NCI-H2171 treated with DMSO at 0.1 percent for 48 hours (cell line): ENCODE results near the gene ST6GALNAC3.
"Not testable (repeated sequence)": the region's sequence is repeated elsewhere in the genome, so short reads cannot be mapped to it uniquely, and the experiment has no call there.

Experiments
- DNase-seq: peaks from one replicate; lab custom pipeline; 2025; lab: John Stamatoyannopoulos, UW

ST6GALNAC3 gene

GRCh38 chr1:76190749-76191424 lies 116.3 kb downstream of the ST6GALNAC3 start:
- peak; percentile 65 for DNase-seq

- no peak for DNase-seq
Measured at GRCh38 chr1:76191561-76191960, 117.0 kb downstream of the ST6GALNAC3 start.

GRCh38 chr1:76198452-76198851 lies 123.9 kb downstream of the ST6GALNAC3 start:
- DNase-seq, result no peak

- no peak for DNase-seq
Measured at GRCh38 chr1:76202670-76203069, 128.1 kb downstream of the ST6GALNAC3 start.

- DNase-seq, result peak; percentile 22
Measured at GRCh38 chr1:76203127-76203526, 128.6 kb downstream of the ST6GALNAC3 start.

GRCh38 chr1:76209238-76209637 lies 134.7 kb downstream of the ST6GALNAC3 start:
- DNase-seq, result no peak

- DNase-seq, result no peak
Measured at GRCh38 chr1:76209648-76210047, 135.1 kb downstream of the ST6GALNAC3 start.

- no peak for DNase-seq
Measured at GRCh38 chr1:76210160-76210559, 135.6 kb downstream of the ST6GALNAC3 start.

GRCh38 chr1:76218888-76219287 lies 144.3 kb downstream of the ST6GALNAC3 start:
- DNase-seq, result no peak

GRCh38 chr1:76219366-76219818 lies 144.8 kb downstream of the ST6GALNAC3 start:
- no peak for DNase-seq

GRCh38 chr1:76224752-76225151 lies 150.2 kb downstream of the ST6GALNAC3 start:
- peak; percentile 77 for DNase-seq

- DNase-seq, result peak; percentile 34
Measured at GRCh38 chr1:76225526-76225925, 151.0 kb downstream of the ST6GALNAC3 start.

- no peak for DNase-seq
Measured at GRCh38 chr1:76227621-76228020, 153.1 kb downstream of the ST6GALNAC3 start.

GRCh38 chr1:76229279-76230005 lies 154.9 kb downstream of the ST6GALNAC3 start:
- no peak for DNase-seq

GRCh38 chr1:76230842-76231281 lies 156.3 kb downstream of the ST6GALNAC3 start:
- peak; percentile 69 for DNase-seq

GRCh38 chr1:76231320-76231719 lies 156.8 kb downstream of the ST6GALNAC3 start:
- DNase-seq, result peak; percentile 69

- DNase-seq, result no peak
Measured at GRCh38 chr1:76232666-76233065, 158.1 kb downstream of the ST6GALNAC3 start.

GRCh38 chr1:76234061-76234460 lies 159.5 kb downstream of the ST6GALNAC3 start:
- DNase-seq, result no peak

- DNase-seq, result no peak
Measured at GRCh38 chr1:76237211-76237610, 162.7 kb downstream of the ST6GALNAC3 start.

- DNase-seq, result no peak
Measured at GRCh38 chr1:76238094-76238628, 163.6 kb downstream of the ST6GALNAC3 start.

- peak; percentile 74 for DNase-seq
Measured at GRCh38 chr1:76239470-76239918, 164.9 kb downstream of the ST6GALNAC3 start.

- DNase-seq, result no peak
Measured at GRCh38 chr1:76240316-76240715, 165.8 kb downstream of the ST6GALNAC3 start.

- not testable (repeated sequence) for DNase-seq
Measured at GRCh38 chr1:76242587-76242986, 168.0 kb downstream of the ST6GALNAC3 start.
